Thyroid gland (tissue), 4 donors: ENCODE results near the gene LZTS3. TPM values are rescaled to one million over a fixed set of nuclear protein-coding genes. Genes with fewer than 3 reads are reported as not detected.

ENCODE experiments used
- DNase-seq, 2 donors: peaks; one replicate each; pipeline ENCODE4 v3.0.0-alpha.2; 2019
- H3K27ac ChIP-seq, 3 donors: fragments of 200-600 bp; sonication (generic); 1 replicate in 2 of 3; 2 replicates in 1 of 3; pipeline ENCODE4 v1.5.1; 2016 to 2019; ENCODE audit warnings: mild to moderate bottlenecking in 1 of 3, moderate library complexity in 1 of 3
- H3K27me3 ChIP-seq: fragments of 200-600 bp; sonication (generic); one replicate; pipeline ENCODE4 v1.5.1; 2019
- H3K36me3 ChIP-seq, 2 donors: fragments of 200-600 bp; sonication (generic); one replicate each; pipeline ENCODE4 v1.5.1; 2016 to 2019
- H3K4me1 ChIP-seq, 2 donors: fragments of 200-600 bp; sonication (generic); one replicate each; pipeline ENCODE4 v1.5.1; 2017 to 2019
- H3K4me3 ChIP-seq, 3 donors: fragments of 200-600 bp; sonication (generic); replicated peaks in 1 of 3; 1 replicate in 2 of 3; 2 replicates in 1 of 3; pipeline ENCODE4 v1.5.1; 2016; ENCODE audit warnings: mild to moderate bottlenecking in 1 of 3
- H3K9me3 ChIP-seq: fragments of 200-600 bp; sonication (generic); one replicate; pipeline ENCODE4 v1.5.1; 2017
- CTCF ChIP-seq, 6 experiments: fragments of 200-600 bp in 3 of 6; fragments of 450-650 bp in 3 of 6; sonication (generic) in 3 of 6; IDR thresholded peaks; one replicate each; pipeline ENCODE4 v1.5.1; 2016 to 2019; ENCODE audit warnings: antibody characterized with exemption in 6 of 6, mild to moderate bottlenecking in 2 of 6, inconsistent platforms in 1 of 6, moderate library complexity in 1 of 6
- POLR2A ChIP-seq, 2 donors: fragments of 450-650 bp; IDR thresholded peaks; one replicate each; pipeline ENCODE4 v1.6.1; 2017; ENCODE audit warnings: antibody characterized with exemption in 2 of 2, mild to moderate bottlenecking in 2 of 2, moderate library complexity in 1 of 2
- WGBS, 2 donors: methylation state at CpG; one replicate each; pipeline ENCODE4 v1.1.5; 2017; 5-methylcytosine and 5-hydroxymethylcytosine counted together
- intact Hi-C: fragments of 100-400 bp; cut with DNase I; formaldehyde crosslinking; loops from one replicate; pipeline ENCODE4 v1.15.1; 2023
- total RNA-seq, 4 donors: library from RNA; depleted of rRNA; stranded (reverse); fragments of >200 nt; gene quantifications; one replicate each; pipeline ENCODE4 v1.2.3, GENCODE V29; 2016

LZTS3 gene
- total RNA-seq, 4 donors from 2014 or later = 27.7 to 39.1 (median 35.1) TPM

DNA sequence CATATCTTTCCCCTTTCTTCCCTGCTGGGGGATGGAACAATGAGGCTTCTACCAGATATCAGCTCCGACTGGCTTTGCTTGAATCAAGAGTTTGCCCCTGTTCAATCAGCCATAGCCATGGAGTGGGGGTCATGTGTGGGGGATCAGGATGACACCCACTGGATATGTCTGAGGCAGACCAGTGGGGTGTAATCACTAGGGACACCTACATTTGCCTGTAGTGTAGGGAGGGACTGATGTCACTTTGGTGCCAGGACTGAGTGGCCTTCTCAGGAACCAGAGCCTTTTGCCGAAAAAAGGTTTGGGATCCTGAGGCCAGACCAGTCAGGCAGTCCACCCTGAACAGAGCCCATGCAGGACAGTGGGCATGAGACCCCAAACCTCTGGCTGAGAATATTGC is 37.0 kb upstream of the LZTS3 start:
- intact Hi-C loops = no loop called here
- Histone ChIP-seq H3K9me3 (no peaks in the 10 kb centered on the region), H3K27ac (peak overlapping the region in 1 of 3 donors; percentile 78), H3K36me3 (peaks cover 0 to 4% of the 10 kb centered on the region in 2 donors), H3K4me3 (peak overlapping the region in 1 of 3 donors; percentile 75), H3K4me1 (peaks cover 17 to 35% of the 10 kb centered on the region in 2 donors), H3K27me3 (no peaks in the 10 kb centered on the region)
- 75 to 87% methylated on average over 2 of the region's 2 CpGs for WGBS, 2 donors
- DNase-seq = no peak
- TF ChIP-seq CTCF (IDR thresholded peaks at IDR 0.05) = no peak
- TF ChIP-seq POLR2A (IDR thresholded peaks at IDR 0.05) = no peak

- Histone ChIP-seq H3K4me3 (peak overlapping the region; percentile 57 to 75 (median 60)), H3K36me3 (no peaks in the 10 kb centered on the region), H3K9me3 (no peaks in the 10 kb centered on the region), H3K4me1 (peaks cover 17 to 35% of the 10 kb centered on the region in 2 donors), H3K27ac (peak overlapping the region in 1 of 3 donors; percentile 78), H3K27me3 (no peaks in the 10 kb centered on the region)
- WGBS, 2 donors = 0 to 2% methylated on average over 6 to 10 of the region's 10 CpGs
- intact Hi-C loops = loop anchor here (10.0 kb wide), 1 partner anchor 195 kb away; the partner anchor contains the start of gene DNAAF9
- DNase-seq = no peak
- TF ChIP-seq CTCF (IDR thresholded peaks at IDR 0.05) (no peak), POLR2A (IDR thresholded peaks at IDR 0.05) (no peak)
These were observed 36.6 kb upstream of the LZTS3 start for GRCh38 chr20:3209946-3210317.

DNA sequence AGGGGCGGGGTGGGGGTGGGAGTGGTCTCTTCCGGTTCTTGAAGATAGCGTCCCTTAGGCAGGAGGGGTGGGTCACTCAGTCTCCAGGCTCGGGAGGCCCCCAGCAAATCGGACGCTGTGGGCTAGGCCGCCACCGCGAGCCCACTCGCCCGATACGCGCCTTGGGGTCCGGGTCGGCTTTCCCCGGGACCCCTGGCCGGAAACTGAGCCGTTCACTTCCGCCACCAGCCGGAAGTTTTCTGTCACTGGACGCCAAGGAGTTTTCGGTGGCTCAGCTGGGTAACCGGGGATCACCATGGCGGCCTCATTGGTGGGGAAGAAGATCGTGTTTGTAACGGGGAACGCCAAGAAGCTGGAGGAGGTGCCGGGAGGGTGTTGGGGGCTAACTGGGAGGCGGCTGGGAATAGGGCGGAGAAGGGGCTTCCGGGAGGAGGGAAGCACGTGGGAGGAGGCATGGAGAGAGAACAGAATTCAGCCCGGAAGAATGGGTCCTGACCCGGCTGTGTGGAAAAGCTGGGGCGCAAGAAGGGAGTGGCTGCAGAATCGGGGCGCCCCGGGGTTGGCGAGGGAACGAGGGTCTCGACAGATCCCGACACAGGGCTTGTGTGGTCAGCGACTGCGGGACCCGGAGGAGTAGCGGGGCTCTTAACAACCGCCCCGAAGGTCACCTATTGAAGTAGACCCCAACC is 36.1 kb upstream of the LZTS3 start, which contains the start of gene ITPA:
Gene ITPA (plus strand): TSS at position 242 of the 689 bp plus-strand sequence. CDS start 54 bp downstream, at position 296.
- intact Hi-C loops = loop anchor here (10.0 kb wide), 1 partner anchor 195 kb away; the partner anchor contains the start of gene DNAAF9
- Histone ChIP-seq H3K9me3 (no peaks in the 10 kb centered on the region), H3K36me3 (no peaks in the 10 kb centered on the region), H3K27me3 (no peaks in the 10 kb centered on the region), H3K27ac (peak within 1 kb of the TSS; percentile 56 to 78 (median 68)), H3K4me3 (peak within 1 kb of the TSS; percentile 57 to 75 (median 60)), H3K4me1 (peaks cover 17 to 35% of the 10 kb centered on the region in 2 donors)
- peak; percentile 36 to 54 for DNase-seq
- TF ChIP-seq CTCF (IDR thresholded peaks at IDR 0.05) (no peak), POLR2A (IDR thresholded peaks at IDR 0.05) (peak in 1 of 2 donors; percentile 33)
- 0 to 1% methylated on average over 26 of the region's 48 CpGs for WGBS, 2 donors

- Histone ChIP-seq H3K4me3 (peak overlapping the region; percentile 57 to 75 (median 60)), H3K27ac (peak overlapping the region; percentile 56 to 78 (median 68)), H3K9me3 (no peaks in the 10 kb centered on the region), H3K4me1 (peaks cover 17 to 32% of the 10 kb centered on the region in 2 donors), H3K36me3 (no peaks in the 10 kb centered on the region), H3K27me3 (no peaks in the 10 kb centered on the region)
- intact Hi-C loops = loop anchor here (10.0 kb wide), 1 partner anchor 196 kb away; the partner anchor contains the start of gene DNAAF9
- no peak for TF ChIP-seq CTCF (IDR thresholded peaks at IDR 0.05)
- no peak for TF ChIP-seq POLR2A (IDR thresholded peaks at IDR 0.05)
- no peak for DNase-seq
- WGBS, 2 donors = 1 to 5% methylated on average over 8 to 9 of the region's 10 CpGs
These were observed 35.5 kb upstream of the LZTS3 start for GRCh38 chr20:3208786-3209256.
